Body of pancreas (tissue), 4 donors: ENCODE results near the gene LFNG.

Source experiments
- CTCF ChIP-seq, 7 experiments: fragments of 450-650 bp in 4 of 7; fragments of 200-600 bp in 3 of 7; sonication (generic) in 3 of 7; IDR thresholded peaks; one replicate each; pipeline ENCODE4 v1.5.1; 2016 to 2019; ENCODE audit warnings: antibody characterized with exemption in 7 of 7
- POLR2A ChIP-seq, 3 donors: fragments of 450-650 bp; IDR thresholded peaks; one replicate each; pipeline ENCODE4 v1.6.1; 2016; ENCODE audit warnings: antibody characterized with exemption in 3 of 3, mild to moderate bottlenecking in 2 of 3

GRCh38 chr7:2518737-2519118 lies 846 bp upstream of the LFNG start:
- TF ChIP-seq CTCF (IDR thresholded peaks at IDR 0.05) (no peak), POLR2A (IDR thresholded peaks at IDR 0.05) (no peak)
